Spleen (tissue), 7 donors: Measurements from ENCODE around the gene COLEC12.

Source experiments
- CTCF ChIP-seq, 11 experiments: fragments of 200-600 bp in 7 of 11; fragments of 450-650 bp in 4 of 11; sonication (generic) in 4 of 11; IDR thresholded peaks in 8 of 11; conservative IDR thresholded peaks in 3 of 11; 1 replicate in 7 of 11; 2 replicates in 4 of 11; pipeline versions ENCODE4 v1.4.0 to v1.8.0; 2016 to 2021; ENCODE audit warnings: antibody characterized with exemption in 11 of 11, inconsistent platforms in 4 of 11, mild to moderate bottlenecking in 1 of 11
- POLR2A ChIP-seq, 3 donors: fragments of 450-650 bp; IDR thresholded peaks; one replicate each; pipeline ENCODE4 v1.5.1; 2017; ENCODE audit warnings: antibody characterized with exemption in 3 of 3, mild to moderate bottlenecking in 1 of 3
- POLR2AphosphoS5 ChIP-seq, 3 donors: sonication (generic); formaldehyde crosslinking; IDR thresholded peaks; one replicate each; pipeline ENCODE4 v1.5.1; 2017; ENCODE audit warnings: antibody characterized with exemption in 3 of 3
- donor health status: DM: no; HTN: no; CAD: no; lungs with moderate emphysema.
- donor health status: DM: no; HTN: no; CAD: no.
- donor health status: DM: no; HTN: no; CAD: no.

- TF ChIP-seq CTCF (IDR thresholded peaks at IDR 0.05 in 8 of 11, conservative IDR thresholded peaks at IDR 0.05 in 3 of 11) (no peak), POLR2A (IDR thresholded peaks at IDR 0.05) (no peak), POLR2AphosphoS5 (IDR thresholded peaks at IDR 0.05) (no peak)
Observed at GRCh38 chr18:468955-469790, 31.3 kb downstream of the COLEC12 start.
